ENCODE results near the gene TNFRSF1A. TPM values are rescaled to one million over a fixed set of nuclear protein-coding genes. Genes with fewer than 3 reads are reported as not detected.

The TNFRSF1A gene
- total and polyA plus RNA-seq, 9 of the 15 experiments (the other 6 are each of a cell fraction or from before 2014, with no cell fraction given): 0.76 to 43.5 (median 30.0) TPM

- TF ChIP-seq JUND (IDR thresholded peaks at IDR 0.05; ENCODE audit: borderline replicate concordance, low read depth, low read length) (peak; percentile 7; the same call in 1 of the 2 replicates), JUND (tag; IDR thresholded peaks at IDR 0.05; ENCODE audit: borderline replicate concordance, low read depth, low read length) (no peak), ZNF699 (CRISPR knock-in tag; IDR thresholded peaks at IDR 0.05; ENCODE audit: insufficient replicate concordance) (no peak), TCF7L2 (IDR thresholded peaks at IDR 0.05; ENCODE audit: low read depth, low read length) (no peak), CCAR2 (IDR thresholded peaks at IDR 0.05; ENCODE audit: low read depth, low read length) (no peak), IRF2 (CRISPR knock-in tag; IDR thresholded peaks at IDR 0.05) (no peak), ARID2 (IDR thresholded peaks at IDR 0.05) (no peak), KLF10 (CRISPR knock-in tag; IDR thresholded peaks at IDR 0.05) (no peak), HMG20A (CRISPR knock-in tag; conservative IDR thresholded peaks at IDR 0.05) (no peak), FOXJ2 (tag; IDR thresholded peaks at IDR 0.05) (peak; percentile 99), TCFL5 (CRISPR knock-in tag; conservative IDR thresholded peaks at IDR 0.05) (no peak), FOSL1 (tag; conservative IDR thresholded peaks at IDR 0.05) (peak; percentile 68), ETV5 (CRISPR knock-in tag; IDR thresholded peaks at IDR 0.05; ENCODE audit: low read depth) (no peak), RNF219 (CRISPR knock-in tag; IDR thresholded peaks at IDR 0.05) (no peak), HMBOX1 (IDR thresholded peaks at IDR 0.05) (no peak), GTF2F1 (IDR thresholded peaks at IDR 0.05; ENCODE audit: low read depth, low read length) (no peak), ZNF551 (CRISPR knock-in tag; IDR thresholded peaks at IDR 0.05) (no peak), MCM2 (IDR thresholded peaks at IDR 0.05; ENCODE audit: low read depth) (no peak), LCOR (CRISPR knock-in tag; IDR thresholded peaks at IDR 0.05) (no peak), HDAC8 (tag; IDR thresholded peaks at IDR 0.05) (no peak), PHF21A (IDR thresholded peaks at IDR 0.05; ENCODE audit: borderline replicate concordance, low read depth) (no peak), SREBF1 (IDR thresholded peaks at IDR 0.05; ENCODE audit: borderline replicate concordance, low read depth, low read length) (no peak), ZBTB7A (IDR thresholded peaks at IDR 0.05; ENCODE audit: borderline replicate concordance, control insufficient read depth, low read depth, low read length) (peak; percentile 37; the same call in 1 of the 2 replicates), ZNF165 (CRISPR knock-in tag; IDR thresholded peaks at IDR 0.05; ENCODE audit: borderline replicate concordance) (no peak), ZHX1 (conservative IDR thresholded peaks at IDR 0.05; ENCODE audit: low read length) (no peak)
These were observed 46.6 kb downstream of the TNFRSF1A start (continued) for GRCh38 chr12:6295094-6295811.

All from K562 (cell line).